Fibroblast of upper back skin (primary cell): ENCODE data around the gene DNAH2.

ENCODE experiments used
- DNase-seq: peaks from one replicate; pipeline ENCODE4 v3.0.0-alpha.2; 2013

DNAH2 gene

DNA sequence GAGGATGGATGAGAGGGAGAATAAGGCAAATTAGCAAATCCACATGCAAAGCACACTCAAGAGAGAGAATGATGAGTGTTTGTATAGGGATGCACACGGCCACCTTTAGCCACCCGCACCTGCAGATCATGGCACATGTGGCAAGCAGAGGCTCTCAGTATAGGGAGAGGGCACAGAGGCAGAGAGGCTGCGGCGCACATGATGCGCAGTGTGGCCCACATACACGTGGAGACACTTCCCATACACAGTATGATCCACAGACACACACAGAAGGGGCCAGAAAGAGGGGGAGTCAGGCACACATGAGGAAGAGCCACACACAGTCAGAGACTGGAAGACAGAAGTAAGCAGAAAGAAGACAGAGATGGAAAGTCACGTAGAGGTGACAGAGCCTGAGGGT is 164.5 kb downstream of the DNAH2 start:
- no peak for DNase-seq

GRCh38 chr17:7882629-7883028 is 165.1 kb downstream of the DNAH2 start:
- no peak for DNase-seq
